Epithelial cell of esophagus (primary cell): ENCODE data around the gene MBOAT2.

Experiments used
- DNase-seq: peaks from one replicate; pipeline ENCODE4 v3.0.0; 2010; ENCODE audit warnings: low read depth
- H3K4me3 ChIP-seq: 2 replicates; pipeline ENCODE4 v1.5.1; 2011; ENCODE audit warnings: mild to moderate bottlenecking, low read length, control low read depth
- CTCF ChIP-seq: IDR thresholded peaks from 2 replicates; pipeline ENCODE4 v1.5.1; 2011; ENCODE audit warnings: low read depth, mild to moderate bottlenecking, low read length, control low read depth, inconsistent platforms; ENCODE audit not compliant: insufficient read depth; ENCODE audit errors: missing control alignments

Gene MBOAT2

GRCh38 chr2:8885449-8886201 is 117.9 kb downstream of the MBOAT2 start:
- peak; percentile 55 for DNase-seq
- no peak for TF ChIP-seq CTCF

GRCh38 chr2:8884812-8885211 is 118.7 kb downstream of the MBOAT2 start:
- DNase-seq: no peak
- no peak for TF ChIP-seq CTCF

More at GRCh38 chr2:8885449-8886201, 117.9 kb downstream of the MBOAT2 start:
- no peak overlapping the region for H3K4me3 ChIP-seq

GRCh38 chr2:8882094-8882493 is 121.4 kb downstream of the MBOAT2 start:
- TF ChIP-seq CTCF: peak; percentile 70
- H3K4me3 ChIP-seq: no peak overlapping the region
- peak; percentile 73 for DNase-seq

More at GRCh38 chr2:8884812-8885211, 118.7 kb downstream of the MBOAT2 start:
- H3K4me3 ChIP-seq: no peak overlapping the region

GRCh38 chr2:8877894-8878293 is 125.6 kb downstream of the MBOAT2 start:
- H3K4me3 ChIP-seq: no peak overlapping the region
- no peak for TF ChIP-seq CTCF
- DNase-seq: no peak

- DNase-seq: no peak
- no peak for TF ChIP-seq CTCF
- no peak overlapping the region for H3K4me3 ChIP-seq
These were observed 126.2 kb downstream of the MBOAT2 start for GRCh38 chr2:8877332-8877731.

GRCh38 chr2:8876628-8877027 is 126.9 kb downstream of the MBOAT2 start:
- no peak for TF ChIP-seq CTCF
- no peak for DNase-seq
- no peak overlapping the region for H3K4me3 ChIP-seq

- TF ChIP-seq CTCF: peak; percentile 62
- no peak overlapping the region for H3K4me3 ChIP-seq
- DNase-seq: peak; percentile 68
These were observed 130.6 kb downstream of the MBOAT2 start for GRCh38 chr2:8872821-8873432.
